ENCODE measurements around the gene SNTA1. TPM values are rescaled to one million over a fixed set of nuclear protein-coding genes. Genes with fewer than 3 reads are reported as not detected.

The SNTA1 gene
- total and polyA plus RNA-seq, 2 donors (not counting 1 experiment from before 2014, with no cell fraction given): 17.2 to 46.6 TPM

- H3K9me3 ChIP-seq (ENCODE audit: control insufficient read depth, insufficient read depth, low read depth, low read length): no peaks in the 10 kb centered on the region
- H3K36me3 ChIP-seq (ENCODE audit: control insufficient read depth, insufficient read depth, low read length): peaks cover 4% of the 10 kb centered on the region
- no peaks in the 10 kb centered on the region for H3K4me1 ChIP-seq (ENCODE audit: control insufficient read depth, extremely low read depth, insufficient read depth, low read length)
- TF ChIP-seq, protein P1, sequence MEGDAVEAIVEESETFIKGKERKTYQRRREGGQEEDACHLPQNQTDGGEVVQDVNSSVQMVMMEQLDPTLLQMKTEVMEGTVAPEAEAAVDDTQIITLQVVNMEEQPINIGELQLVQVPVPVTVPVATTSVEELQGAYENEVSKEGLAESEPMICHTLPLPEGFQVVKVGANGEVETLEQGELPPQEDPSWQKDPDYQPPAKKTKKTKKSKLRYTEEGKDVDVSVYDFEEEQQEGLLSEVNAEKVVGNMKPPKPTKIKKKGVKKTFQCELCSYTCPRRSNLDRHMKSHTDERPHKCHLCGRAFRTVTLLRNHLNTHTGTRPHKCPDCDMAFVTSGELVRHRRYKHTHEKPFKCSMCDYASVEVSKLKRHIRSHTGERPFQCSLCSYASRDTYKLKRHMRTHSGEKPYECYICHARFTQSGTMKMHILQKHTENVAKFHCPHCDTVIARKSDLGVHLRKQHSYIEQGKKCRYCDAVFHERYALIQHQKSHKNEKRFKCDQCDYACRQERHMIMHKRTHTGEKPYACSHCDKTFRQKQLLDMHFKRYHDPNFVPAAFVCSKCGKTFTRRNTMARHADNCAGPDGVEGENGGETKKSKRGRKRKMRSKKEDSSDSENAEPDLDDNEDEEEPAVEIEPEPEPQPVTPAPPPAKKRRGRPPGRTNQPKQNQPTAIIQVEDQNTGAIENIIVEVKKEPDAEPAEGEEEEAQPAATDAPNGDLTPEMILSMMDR (conservative IDR thresholded peaks at IDR 0.05 in 1 of 2, IDR thresholded peaks at IDR 0.05 in 1 of 2; ENCODE audit: low read depth in 1 of 2, low read length in 2 of 2): no peak
- TF ChIP-seq EZH2 (IDR thresholded peaks at IDR 0.05; ENCODE audit: low read length, missing control alignments): no peak
- H2AFZ ChIP-seq (ENCODE audit: low read length): no peak overlapping the region
- no peaks in the 10 kb centered on the region for H3K27me3 ChIP-seq (ENCODE audit: control insufficient read depth, insufficient read depth, low read length)
- DNase-seq (ENCODE audit: low read depth in 2 of 2): peak in 1 of 2 donors; percentile 78
- no peak overlapping the region for H3K9ac ChIP-seq (ENCODE audit: insufficient read depth, low read length)
- H3K79me2 ChIP-seq (ENCODE audit: control insufficient read depth, insufficient read depth, low read length): no peaks in the 10 kb centered on the region
- no peaks in the 10 kb centered on the region for H4K20me1 ChIP-seq (ENCODE audit: control insufficient read depth, extremely low read depth, insufficient read depth, low read length)
- no peak overlapping the region for H3K4me2 ChIP-seq (ENCODE audit: extremely low read depth, insufficient read depth, low read length)
- no peak overlapping the region for H3K27ac ChIP-seq (ENCODE audit: insufficient read depth, low read length)
- no peak overlapping the region for H3K4me3 ChIP-seq (replicated peaks in 1 of 4; ENCODE audit: control extremely low read depth in 1 of 4, insufficient read depth in 1 of 4, low read depth in 3 of 4, low read length in 4 of 4)
These were observed 56.4 kb downstream of the SNTA1 start for GRCh38 chr20:33387177-33387576.

DNA sequence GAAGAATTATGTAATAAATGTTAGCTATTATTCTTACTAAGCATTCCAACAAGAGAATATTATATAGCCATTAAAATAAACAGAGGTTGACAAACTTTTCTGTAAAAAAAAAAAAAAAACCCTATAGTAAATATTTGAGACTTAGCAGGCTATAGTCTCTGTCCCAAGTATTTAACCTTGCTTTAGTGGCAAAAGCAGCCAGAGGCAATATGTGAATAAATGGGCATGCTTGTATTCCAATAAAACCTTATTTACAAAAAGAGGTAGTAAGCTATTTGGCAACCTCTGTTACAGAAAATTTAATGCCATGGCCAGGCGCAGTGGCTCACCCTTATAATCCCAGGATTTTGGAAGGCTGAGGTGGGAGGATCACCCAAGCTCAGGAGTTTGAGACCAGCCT lies 56.9 kb downstream of the SNTA1 start:
- Histone ChIP-seq H3K27me3 (ENCODE audit: control insufficient read depth, insufficient read depth, low read length) (no peaks in the 10 kb centered on the region), H3K4me1 (ENCODE audit: control insufficient read depth, extremely low read depth, insufficient read depth, low read length) (no peaks in the 10 kb centered on the region), H3K79me2 (ENCODE audit: control insufficient read depth, insufficient read depth, low read length) (no peaks in the 10 kb centered on the region), H2AFZ (ENCODE audit: low read length) (no peak overlapping the region), H3K9me3 (ENCODE audit: control insufficient read depth, insufficient read depth, low read depth, low read length) (no peaks in the 10 kb centered on the region), H3K4me3 (replicated peaks in 1 of 4; ENCODE audit: control extremely low read depth in 1 of 4, insufficient read depth in 1 of 4, low read depth in 3 of 4, low read length in 4 of 4) (no peak overlapping the region), H3K4me2 (ENCODE audit: extremely low read depth, insufficient read depth, low read length) (no peak overlapping the region), H3K27ac (ENCODE audit: insufficient read depth, low read length) (no peak overlapping the region), H3K9ac (ENCODE audit: insufficient read depth, low read length) (no peak overlapping the region), H4K20me1 (ENCODE audit: control insufficient read depth, extremely low read depth, insufficient read depth, low read length) (no peaks in the 10 kb centered on the region), H3K36me3 (ENCODE audit: control insufficient read depth, insufficient read depth, low read length) (peaks cover 4% of the 10 kb centered on the region)
- TF ChIP-seq, protein P1 (conservative IDR thresholded peaks at IDR 0.05 in 1 of 2, IDR thresholded peaks at IDR 0.05 in 1 of 2; ENCODE audit: low read depth in 1 of 2, low read length in 2 of 2): no peak
- no peak for TF ChIP-seq EZH2 (IDR thresholded peaks at IDR 0.05; ENCODE audit: low read length, missing control alignments)
- DNase-seq (ENCODE audit: low read depth in 2 of 2): no peak

GRCh38 chr20:33377366-33377765 lies 66.2 kb downstream of the SNTA1 start:
- no peak for DNase-seq (ENCODE audit: low read depth in 2 of 2)
- Histone ChIP-seq H3K27me3 (ENCODE audit: control insufficient read depth, insufficient read depth, low read length) (no peaks in the 10 kb centered on the region), H4K20me1 (ENCODE audit: control insufficient read depth, extremely low read depth, insufficient read depth, low read length) (no peaks in the 10 kb centered on the region), H3K9me3 (ENCODE audit: control insufficient read depth, insufficient read depth, low read depth, low read length) (no peaks in the 10 kb centered on the region), H3K4me1 (ENCODE audit: control insufficient read depth, extremely low read depth, insufficient read depth, low read length) (peaks cover 7% of the 10 kb centered on the region), H3K79me2 (ENCODE audit: control insufficient read depth, insufficient read depth, low read length) (no peaks in the 10 kb centered on the region), H3K9ac (ENCODE audit: insufficient read depth, low read length) (no peak overlapping the region), H3K4me3 (replicated peaks in 1 of 4; ENCODE audit: control extremely low read depth in 1 of 4, insufficient read depth in 1 of 4, low read depth in 3 of 4, low read length in 4 of 4) (no peak overlapping the region), H3K4me2 (ENCODE audit: extremely low read depth, insufficient read depth, low read length) (no peak overlapping the region), H3K36me3 (ENCODE audit: control insufficient read depth, insufficient read depth, low read length) (peaks cover 7% of the 10 kb centered on the region), H2AFZ (ENCODE audit: low read length) (no peak overlapping the region), H3K27ac (ENCODE audit: insufficient read depth, low read length) (no peak overlapping the region)
- TF ChIP-seq, protein P1 (conservative IDR thresholded peaks at IDR 0.05 in 1 of 2, IDR thresholded peaks at IDR 0.05 in 1 of 2; ENCODE audit: low read depth in 1 of 2, low read length in 2 of 2): no peak
- TF ChIP-seq EZH2 (IDR thresholded peaks at IDR 0.05; ENCODE audit: low read length, missing control alignments): no peak
